GM12872 (cell line): ENCODE measurements around the gene COG8.

Source experiments
- CTCF ChIP-seq: IDR thresholded peaks from 3 replicates; pipeline ENCODE4 v1.5.1; 2011; ENCODE audit warnings: low read depth, mild to moderate bottlenecking, low read length, moderate library complexity; ENCODE audit not compliant: insufficient read depth

Gene COG8

GRCh38 chr16:69345923-69346322, 6.6 kb upstream of the COG8 start:
- TF ChIP-seq CTCF = no peak

GRCh38 chr16:69344171-69344570, 4.8 kb upstream of the COG8 start:
- TF ChIP-seq CTCF = no peak

GRCh38 chr16:69340095-69340644, 806 bp upstream of the COG8 start:
- no peak for TF ChIP-seq CTCF

GRCh38 chr16:69338557-69339288, 641 bp downstream of the COG8 start:
- TF ChIP-seq CTCF = no peak

GRCh38 chr16:69334696-69335095, 4.7 kb downstream of the COG8 start:
- no peak for TF ChIP-seq CTCF

- TF ChIP-seq CTCF = no peak
These were observed 8.9 kb downstream of the COG8 start, which contains the start of gene PDF for GRCh38 chr16:69330286-69331109. Gene PDF (minus strand): TSS chr16:69330588. CDS start chr16:69330570, 18 bp downstream.

GRCh38 chr16:69329369-69330285, 9.7 kb downstream of the COG8 start:
- TF ChIP-seq CTCF = no peak
